GM10847 (cell line): ENCODE measurements around the gene GSTM2.
"Not testable (repeated sequence)": the region's sequence is repeated elsewhere in the genome, so short reads cannot be mapped to it uniquely, and the experiment has no call there.

Experiments used
- POLR2A ChIP-seq: IDR thresholded peaks from 2 replicates; pipeline ENCODE4 v1.6.1; 2011; ENCODE audit not compliant: insufficient read length; ENCODE audit errors: extremely low read depth

Gene GSTM2

GRCh38 chr1:109691759-109692158 lies 23.9 kb downstream of the GSTM2 start:
- no peak for TF ChIP-seq POLR2A

GRCh38 chr1:109697066-109697465 lies 29.2 kb downstream of the GSTM2 start:
- TF ChIP-seq POLR2A, result no peak

- TF ChIP-seq POLR2A, result no peak
These were observed 36.3 kb downstream of the GSTM2 start for GRCh38 chr1:109704173-109704572.

- TF ChIP-seq POLR2A, result no peak
These were observed 37.6 kb downstream of the GSTM2 start for GRCh38 chr1:109705411-109705810.

- TF ChIP-seq POLR2A, result not testable (repeated sequence)
These were observed 43.9 kb downstream of the GSTM2 start, which contains the start of gene GSTM5 for GRCh38 chr1:109711593-109712320. Gene GSTM5, plus strand, starts transcription at chr1:109712251. Its CDS starts 62 bp downstream, at chr1:109712313.

- no peak for TF ChIP-seq POLR2A
These were observed 44.5 kb downstream of the GSTM2 start for GRCh38 chr1:109712321-109712864.

- TF ChIP-seq POLR2A, result no peak
These were observed 45.8 kb downstream of the GSTM2 start for GRCh38 chr1:109713636-109714035.

- TF ChIP-seq POLR2A, result no peak
These were observed 47.0 kb downstream of the GSTM2 start for GRCh38 chr1:109714661-109715372.

- no peak for TF ChIP-seq POLR2A
These were observed 48.3 kb downstream of the GSTM2 start for GRCh38 chr1:109716121-109716520.

GRCh38 chr1:109716570-109717090 lies 48.8 kb downstream of the GSTM2 start:
- TF ChIP-seq POLR2A, result no peak

GRCh38 chr1:109717729-109718128 lies 49.9 kb downstream of the GSTM2 start:
- TF ChIP-seq POLR2A, result no peak

GRCh38 chr1:109718495-109718894 lies 50.6 kb downstream of the GSTM2 start:
- TF ChIP-seq POLR2A, result no peak

- no peak for TF ChIP-seq POLR2A
These were observed 51.5 kb downstream of the GSTM2 start for GRCh38 chr1:109719337-109719837.

- no peak for TF ChIP-seq POLR2A
These were observed 53.2 kb downstream of the GSTM2 start for GRCh38 chr1:109721042-109721441.

GRCh38 chr1:109721971-109722370 lies 54.1 kb downstream of the GSTM2 start:
- no peak for TF ChIP-seq POLR2A
